ENCODE measurements around the gene AJM1. TPM values are rescaled to one million over a fixed set of nuclear protein-coding genes. Genes with fewer than 3 reads are reported as not detected.

Gene AJM1
- total RNA-seq, 1 experiment from 2014 or later = 7.2 TPM

- CTCF ChIA-PET = no interaction called here
- H3K4me1 ChIP-seq (ENCODE audit: control insufficient read depth, insufficient read depth, low read length) = peaks cover 17% of the 10 kb centered on the region
- H3K4me3 ChIP-seq (ENCODE audit: low read depth in 2 of 2, low read length in 2 of 2) = peak overlapping the region; percentile 48 to 71
- H3K27ac ChIP-seq (ENCODE audit: low read length) = peak overlapping the region; percentile 88
- in situ Hi-C loops (cut with HindIII; ENCODE audit: low pct_unique_long_range_greater_than_20kb, low sequenced_read_pairs) = no loop called here
- H3K36me3 ChIP-seq (ENCODE audit: control insufficient read depth, insufficient read depth, low read length) = peaks cover 7% of the 10 kb centered on the region
- no peaks in the 10 kb centered on the region for H3K27me3 ChIP-seq (ENCODE audit: control insufficient read depth, insufficient read depth, low read length)
- intact Hi-C loops (cut with micrococcal nuclease; ENCODE audit: unreplicated experiment) = no loop called here
- no peaks in the 10 kb centered on the region for H3K9me3 ChIP-seq (ENCODE audit: control insufficient read depth, insufficient read depth, low read depth, low read length)
- POLR2A ChIA-PET = interaction anchor here (0.7 kb wide), 1 partner anchor 34 kb away, joined by 4 read pairs; the partner anchor contains the start of gene AJM1
- no peak for TF ChIP-seq TCF7L2 (IDR thresholded peaks at IDR 0.05; ENCODE audit: low read depth, low read length)
- TF ChIP-seq, protein P1, sequence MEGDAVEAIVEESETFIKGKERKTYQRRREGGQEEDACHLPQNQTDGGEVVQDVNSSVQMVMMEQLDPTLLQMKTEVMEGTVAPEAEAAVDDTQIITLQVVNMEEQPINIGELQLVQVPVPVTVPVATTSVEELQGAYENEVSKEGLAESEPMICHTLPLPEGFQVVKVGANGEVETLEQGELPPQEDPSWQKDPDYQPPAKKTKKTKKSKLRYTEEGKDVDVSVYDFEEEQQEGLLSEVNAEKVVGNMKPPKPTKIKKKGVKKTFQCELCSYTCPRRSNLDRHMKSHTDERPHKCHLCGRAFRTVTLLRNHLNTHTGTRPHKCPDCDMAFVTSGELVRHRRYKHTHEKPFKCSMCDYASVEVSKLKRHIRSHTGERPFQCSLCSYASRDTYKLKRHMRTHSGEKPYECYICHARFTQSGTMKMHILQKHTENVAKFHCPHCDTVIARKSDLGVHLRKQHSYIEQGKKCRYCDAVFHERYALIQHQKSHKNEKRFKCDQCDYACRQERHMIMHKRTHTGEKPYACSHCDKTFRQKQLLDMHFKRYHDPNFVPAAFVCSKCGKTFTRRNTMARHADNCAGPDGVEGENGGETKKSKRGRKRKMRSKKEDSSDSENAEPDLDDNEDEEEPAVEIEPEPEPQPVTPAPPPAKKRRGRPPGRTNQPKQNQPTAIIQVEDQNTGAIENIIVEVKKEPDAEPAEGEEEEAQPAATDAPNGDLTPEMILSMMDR (IDR thresholded peaks at IDR 0.05) = no peak
- TF ChIP-seq, protein P2, sequence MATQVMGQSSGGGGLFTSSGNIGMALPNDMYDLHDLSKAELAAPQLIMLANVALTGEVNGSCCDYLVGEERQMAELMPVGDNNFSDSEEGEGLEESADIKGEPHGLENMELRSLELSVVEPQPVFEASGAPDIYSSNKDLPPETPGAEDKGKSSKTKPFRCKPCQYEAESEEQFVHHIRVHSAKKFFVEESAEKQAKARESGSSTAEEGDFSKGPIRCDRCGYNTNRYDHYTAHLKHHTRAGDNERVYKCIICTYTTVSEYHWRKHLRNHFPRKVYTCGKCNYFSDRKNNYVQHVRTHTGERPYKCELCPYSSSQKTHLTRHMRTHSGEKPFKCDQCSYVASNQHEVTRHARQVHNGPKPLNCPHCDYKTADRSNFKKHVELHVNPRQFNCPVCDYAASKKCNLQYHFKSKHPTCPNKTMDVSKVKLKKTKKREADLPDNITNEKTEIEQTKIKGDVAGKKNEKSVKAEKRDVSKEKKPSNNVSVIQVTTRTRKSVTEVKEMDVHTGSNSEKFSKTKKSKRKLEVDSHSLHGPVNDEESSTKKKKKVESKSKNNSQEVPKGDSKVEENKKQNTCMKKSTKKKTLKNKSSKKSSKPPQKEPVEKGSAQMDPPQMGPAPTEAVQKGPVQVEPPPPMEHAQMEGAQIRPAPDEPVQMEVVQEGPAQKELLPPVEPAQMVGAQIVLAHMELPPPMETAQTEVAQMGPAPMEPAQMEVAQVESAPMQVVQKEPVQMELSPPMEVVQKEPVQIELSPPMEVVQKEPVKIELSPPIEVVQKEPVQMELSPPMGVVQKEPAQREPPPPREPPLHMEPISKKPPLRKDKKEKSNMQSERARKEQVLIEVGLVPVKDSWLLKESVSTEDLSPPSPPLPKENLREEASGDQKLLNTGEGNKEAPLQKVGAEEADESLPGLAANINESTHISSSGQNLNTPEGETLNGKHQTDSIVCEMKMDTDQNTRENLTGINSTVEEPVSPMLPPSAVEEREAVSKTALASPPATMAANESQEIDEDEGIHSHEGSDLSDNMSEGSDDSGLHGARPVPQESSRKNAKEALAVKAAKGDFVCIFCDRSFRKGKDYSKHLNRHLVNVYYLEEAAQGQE (IDR thresholded peaks at IDR 0.05; ENCODE audit: insufficient read depth in 1 of 2, low read depth in 2 of 2, low read length in 1 of 2) = no peak
- TF ChIP-seq POLR2AphosphoS5 (IDR thresholded peaks at IDR 0.05; ENCODE audit: low read depth, low read length) = no peak
- no peak for TF ChIP-seq SIN3A (IDR thresholded peaks at IDR 0.05; ENCODE audit: borderline replicate concordance, insufficient read depth, low read depth, low read length)
- ATAC-seq (peak; percentile 54), DNase-seq (ENCODE audit: low read depth, low spot score) (no peak)
- no TSS peak for BruUV-seq (replicated peaks)
Observed at GRCh38 chr9:136808075-136808805, 34.0 kb upstream of the AJM1 start.

DNA sequence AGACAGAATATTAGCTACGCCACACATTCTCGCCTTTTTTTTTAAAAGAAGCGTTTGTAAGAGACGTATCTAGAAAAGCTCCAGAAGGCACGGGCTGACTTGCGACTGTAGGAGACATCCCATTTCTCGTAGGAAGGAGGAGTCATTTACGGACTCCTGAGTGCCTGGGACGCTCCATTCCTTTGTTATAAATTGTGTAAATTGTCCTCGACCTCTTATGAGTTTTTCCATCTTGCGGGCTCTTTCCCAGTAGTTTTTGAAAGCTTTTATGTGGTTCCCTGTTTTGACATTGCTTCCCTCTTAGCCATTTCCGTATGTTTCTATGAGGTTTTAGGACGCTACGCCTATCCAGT, 33.5 kb upstream of the AJM1 start:
- POLR2A ChIA-PET = interaction anchor here (0.7 kb wide), 1 partner anchor 33 kb away, joined by 4 read pairs; the partner anchor contains the start of gene AJM1
- intact Hi-C loops (cut with micrococcal nuclease; ENCODE audit: unreplicated experiment) = no loop called here
- TF ChIP-seq TCF7L2 (IDR thresholded peaks at IDR 0.05; ENCODE audit: low read depth, low read length) (no peak), POLR2AphosphoS5 (IDR thresholded peaks at IDR 0.05; ENCODE audit: low read depth, low read length) (no peak), SIN3A (IDR thresholded peaks at IDR 0.05; ENCODE audit: borderline replicate concordance, insufficient read depth, low read depth, low read length) (no peak)
- TF ChIP-seq, protein P2 (IDR thresholded peaks at IDR 0.05; ENCODE audit: insufficient read depth in 1 of 2, low read depth in 2 of 2, low read length in 1 of 2) = no peak
- TF ChIP-seq, protein P1 (IDR thresholded peaks at IDR 0.05) = no peak
- Histone ChIP-seq H3K36me3 (ENCODE audit: control insufficient read depth, insufficient read depth, low read length) (peaks cover 7% of the 10 kb centered on the region), H3K4me1 (ENCODE audit: control insufficient read depth, insufficient read depth, low read length) (peaks cover 17% of the 10 kb centered on the region), H3K4me3 (ENCODE audit: low read depth in 2 of 2, low read length in 2 of 2) (peak overlapping the region; percentile 48 to 71), H3K9me3 (ENCODE audit: control insufficient read depth, insufficient read depth, low read depth, low read length) (no peaks in the 10 kb centered on the region), H3K27me3 (ENCODE audit: control insufficient read depth, insufficient read depth, low read length) (no peaks in the 10 kb centered on the region), H3K27ac (ENCODE audit: low read length) (peak overlapping the region; percentile 88)
- no TSS peak for BruUV-seq (replicated peaks)
- ATAC-seq (peak; percentile 17; the same call in 1 of the 2 replicates), DNase-seq (ENCODE audit: low read depth, low spot score) (no peak)
- in situ Hi-C loops (cut with HindIII; ENCODE audit: low pct_unique_long_range_greater_than_20kb, low sequenced_read_pairs) = no loop called here
- CTCF ChIA-PET = no interaction called here

Measured in Panc1 (cell line).